Coronary artery (tissue), 2 donors: ENCODE results near the gene LMTK2.

Experiments used
- DNase-seq: peaks from one replicate; pipeline ENCODE4 v3.0.0-alpha.2; 2017; ENCODE audit warnings: low spot score
- H3K27ac ChIP-seq, 2 donors: fragments of 200-600 bp; sonication (generic); one replicate each; pipeline ENCODE4 v1.5.1; 2016 to 2019
- H3K4me3 ChIP-seq: fragments of 200-600 bp; sonication (generic); 2 replicates; pipeline ENCODE4 v1.5.1; 2016; ENCODE audit warnings: mild to moderate bottlenecking, moderate library complexity
- TF ChIP-seq, protein P1 (sequence below): fragments of 200-600 bp; sonication (generic); IDR thresholded peaks from one replicate; pipeline ENCODE4 v1.5.1; 2019; ENCODE audit warnings: antibody characterized with exemption

LMTK2 gene

DNA sequence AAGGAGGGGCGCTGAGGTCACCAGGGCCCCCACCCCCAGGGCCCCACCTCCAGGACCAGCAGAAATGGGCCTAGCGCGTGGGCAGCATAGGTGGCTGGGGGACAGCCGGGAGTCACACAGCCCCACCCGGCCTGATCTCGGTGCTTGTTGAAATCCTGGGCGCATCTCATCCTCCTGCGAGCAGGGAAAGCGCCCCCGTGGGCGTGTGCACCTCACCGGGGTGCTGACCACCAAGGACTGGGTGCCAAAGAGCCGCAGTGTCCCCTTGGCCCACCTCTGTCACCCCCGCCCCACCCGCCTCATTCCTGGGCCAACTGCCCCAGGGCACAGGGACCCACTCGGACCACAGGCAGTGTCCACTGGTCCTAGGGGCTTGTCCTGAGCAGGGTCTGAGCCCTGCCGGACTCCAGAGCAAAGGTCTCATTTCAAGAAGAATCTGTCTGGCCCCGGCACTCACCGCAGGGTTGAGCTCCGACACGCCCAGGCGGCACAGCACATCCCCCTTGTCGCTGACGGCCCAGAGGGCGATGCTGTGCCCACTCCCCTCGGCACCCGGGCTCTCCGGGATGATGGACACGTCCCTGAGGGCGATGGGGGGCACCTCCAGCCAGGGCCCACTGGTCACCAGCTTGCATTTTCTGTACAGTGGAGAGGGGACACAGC lies 116.0 kb downstream of the LMTK2 start:
- no peak for DNase-seq
- Histone ChIP-seq H3K27ac (no peak overlapping the region), H3K4me3 (no peak overlapping the region)
- TF ChIP-seq, protein P1, sequence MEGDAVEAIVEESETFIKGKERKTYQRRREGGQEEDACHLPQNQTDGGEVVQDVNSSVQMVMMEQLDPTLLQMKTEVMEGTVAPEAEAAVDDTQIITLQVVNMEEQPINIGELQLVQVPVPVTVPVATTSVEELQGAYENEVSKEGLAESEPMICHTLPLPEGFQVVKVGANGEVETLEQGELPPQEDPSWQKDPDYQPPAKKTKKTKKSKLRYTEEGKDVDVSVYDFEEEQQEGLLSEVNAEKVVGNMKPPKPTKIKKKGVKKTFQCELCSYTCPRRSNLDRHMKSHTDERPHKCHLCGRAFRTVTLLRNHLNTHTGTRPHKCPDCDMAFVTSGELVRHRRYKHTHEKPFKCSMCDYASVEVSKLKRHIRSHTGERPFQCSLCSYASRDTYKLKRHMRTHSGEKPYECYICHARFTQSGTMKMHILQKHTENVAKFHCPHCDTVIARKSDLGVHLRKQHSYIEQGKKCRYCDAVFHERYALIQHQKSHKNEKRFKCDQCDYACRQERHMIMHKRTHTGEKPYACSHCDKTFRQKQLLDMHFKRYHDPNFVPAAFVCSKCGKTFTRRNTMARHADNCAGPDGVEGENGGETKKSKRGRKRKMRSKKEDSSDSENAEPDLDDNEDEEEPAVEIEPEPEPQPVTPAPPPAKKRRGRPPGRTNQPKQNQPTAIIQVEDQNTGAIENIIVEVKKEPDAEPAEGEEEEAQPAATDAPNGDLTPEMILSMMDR, result no peak

DNA sequence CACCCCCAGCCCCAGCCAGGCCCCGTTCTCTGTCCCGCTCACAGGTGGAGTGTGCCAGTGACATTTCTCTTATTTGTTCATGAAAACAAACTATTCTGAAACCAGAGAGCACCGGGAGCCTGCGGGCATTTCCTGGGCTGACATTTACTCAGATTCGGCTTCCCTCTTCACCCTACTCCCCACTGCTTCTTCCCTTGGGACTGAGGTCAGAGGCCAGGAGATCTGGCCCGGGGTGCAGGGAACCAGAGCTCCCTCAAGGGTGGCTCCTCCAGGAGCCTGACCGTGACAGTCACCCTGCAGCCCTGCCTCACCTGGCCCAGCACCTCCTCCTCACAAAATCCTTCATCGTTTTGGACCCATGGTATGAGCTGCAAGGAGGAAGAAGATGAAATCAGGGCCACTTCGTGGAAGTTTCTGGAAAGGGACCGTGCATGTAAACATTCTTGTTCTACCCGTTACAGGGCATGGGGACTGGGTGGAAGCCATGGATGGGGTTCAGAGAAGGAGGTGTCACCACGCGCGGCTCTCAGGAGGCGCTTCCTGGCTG lies 116.8 kb downstream of the LMTK2 start:
- no peak for DNase-seq
- no peak overlapping the region for H3K4me3 ChIP-seq
- TF ChIP-seq, protein P1, result no peak
- H3K27ac ChIP-seq, result no peak overlapping the region

DNA sequence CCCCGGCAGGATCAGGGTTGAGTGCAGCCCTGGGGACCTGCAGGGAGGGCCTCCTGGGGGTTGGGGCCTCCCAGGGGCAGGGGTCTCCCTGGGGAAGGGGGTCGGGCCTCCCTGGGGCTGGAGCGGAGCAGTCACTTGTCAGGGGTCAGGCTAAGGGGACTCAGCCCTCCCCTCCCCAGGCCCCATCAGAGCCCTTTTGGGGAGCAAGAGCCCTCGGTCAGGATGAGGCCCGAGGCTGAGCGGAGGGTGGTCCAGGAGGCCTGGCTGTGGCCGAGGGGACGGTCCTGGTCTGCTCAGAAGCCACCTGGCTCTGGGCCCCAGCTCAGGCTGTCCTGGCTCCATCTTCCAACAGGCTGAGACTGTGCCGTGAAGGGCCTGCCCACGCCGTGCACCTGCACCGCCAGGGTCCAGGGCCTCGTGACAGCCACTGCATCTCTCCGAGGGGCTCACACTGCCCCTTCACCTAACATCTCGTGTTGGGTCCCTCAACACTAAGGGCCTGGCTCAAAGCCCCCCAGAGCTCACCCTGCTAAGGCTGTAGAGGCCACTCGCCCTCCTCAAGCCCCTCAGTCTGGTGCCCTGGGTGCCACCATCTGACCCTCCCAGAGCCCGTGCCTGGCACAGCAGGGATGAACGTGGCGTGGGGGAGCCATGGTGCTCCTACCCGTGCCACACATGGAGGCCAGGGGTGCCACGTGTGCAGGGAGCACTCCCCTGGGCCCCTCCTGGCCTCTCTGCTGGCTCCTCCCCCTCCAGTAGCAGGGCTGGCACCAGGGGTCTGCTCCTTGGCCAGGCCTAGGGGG lies 117.4 kb downstream of the LMTK2 start:
- Histone ChIP-seq H3K4me3 (no peak overlapping the region), H3K27ac (no peak overlapping the region)
- DNase-seq, result no peak
- TF ChIP-seq, protein P1, result no peak

DNA sequence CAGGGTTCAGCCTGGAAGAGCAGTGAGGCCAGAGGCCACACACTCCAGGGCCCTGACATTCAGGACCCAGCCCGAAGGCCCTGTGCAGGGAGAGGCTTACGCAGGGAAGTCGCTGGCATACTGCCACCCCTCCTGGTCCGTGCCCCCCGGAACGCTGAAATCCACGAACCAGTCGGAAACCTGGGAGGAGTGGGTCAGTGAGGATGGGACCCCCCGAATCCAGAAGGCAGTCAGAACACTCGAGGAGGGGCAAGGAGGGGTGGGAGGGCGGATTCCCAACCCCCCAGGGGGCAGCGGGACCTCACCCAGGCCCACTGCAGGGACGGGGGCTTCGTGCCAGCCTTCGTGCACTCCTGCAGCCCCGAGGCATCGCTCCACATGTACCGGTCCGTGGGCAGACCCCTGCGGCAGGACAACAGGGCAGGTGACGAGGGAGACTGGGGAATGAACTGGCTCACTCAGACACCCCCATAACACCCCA lies 118.1 kb downstream of the LMTK2 start:
- no peak overlapping the region for H3K4me3 ChIP-seq
- TF ChIP-seq, protein P1, result no peak
- DNase-seq, result no peak
- no peak overlapping the region for H3K27ac ChIP-seq

DNA sequence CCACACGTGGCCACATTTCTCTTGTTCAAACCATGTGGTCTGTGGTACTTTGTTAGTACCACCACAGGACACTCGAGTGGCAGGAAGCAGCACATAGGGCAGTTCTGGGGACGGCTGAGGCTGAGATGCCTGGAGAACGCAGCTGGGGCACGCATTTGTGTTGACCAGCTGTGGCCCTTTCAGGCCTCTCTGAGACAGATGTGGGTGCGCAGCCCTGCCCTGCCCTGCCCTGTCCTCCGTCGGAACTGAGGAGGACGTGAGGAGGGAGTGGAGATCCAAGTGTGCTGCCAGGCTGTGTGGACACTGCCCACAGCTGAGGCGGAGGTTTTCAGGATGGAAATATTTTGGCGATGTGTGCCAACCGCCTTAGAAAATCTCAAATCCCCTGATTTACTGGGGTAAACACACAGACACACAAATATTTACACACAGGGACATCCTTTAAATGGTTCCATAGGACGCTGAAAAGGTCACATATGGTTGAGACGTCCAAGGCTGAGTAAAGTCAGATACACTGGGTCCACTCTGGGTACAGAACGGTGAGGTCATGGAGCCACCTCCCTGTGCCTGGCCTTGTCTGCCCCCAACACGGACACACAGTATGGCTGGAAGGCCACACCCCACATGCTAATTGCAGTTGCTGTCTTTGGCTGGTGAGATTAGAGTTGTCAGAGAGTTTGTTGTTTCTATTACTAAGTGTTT lies 119.4 kb downstream of the LMTK2 start:
- Histone ChIP-seq H3K4me3 (no peak overlapping the region), H3K27ac (no peak overlapping the region)
- TF ChIP-seq, protein P1, result no peak
- no peak for DNase-seq

DNA sequence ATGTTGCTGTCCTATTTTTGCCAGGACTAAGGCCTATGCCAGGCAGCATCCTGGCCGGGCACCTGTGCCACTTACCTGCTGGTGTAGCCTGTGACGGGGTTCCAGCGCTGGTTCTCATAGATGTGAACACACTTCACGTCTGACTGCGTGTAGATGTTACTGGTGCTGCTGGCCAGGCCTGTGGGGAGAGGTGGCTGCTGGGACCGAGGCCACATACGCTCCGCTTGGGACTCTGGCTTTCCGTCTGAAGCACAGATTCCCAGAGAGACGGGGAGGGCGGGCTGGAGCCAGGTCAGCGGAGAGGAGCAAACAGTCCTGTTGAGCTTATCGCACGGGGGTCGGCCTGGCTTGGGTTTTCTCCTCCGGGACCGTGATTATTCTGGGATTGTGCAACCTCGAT lies 121.3 kb downstream of the LMTK2 start:
- Histone ChIP-seq H3K4me3 (no peak overlapping the region), H3K27ac (no peak overlapping the region)
- TF ChIP-seq, protein P1, result no peak
- DNase-seq, result no peak
